Keratinocyte (primary cell): ENCODE results near the gene TFDP1. TPM values are rescaled to one million over a fixed set of nuclear protein-coding genes. Genes with fewer than 3 reads are reported as not detected.

Source experiments
- DNase-seq: peaks from one replicate; pipeline ENCODE4 v3.0.0-alpha.2; 2011; ENCODE audit warnings: low read depth, missing footprints, low spot score
- FAIRE-seq: peaks from 2 replicates; lab custom pipeline; 2011; peaks lifted over from hg19 to GRCh38; lab: Jason Lieb, UNC
- H2AFZ ChIP-seq: 2 replicates; pipeline ENCODE4 v1.6.0; 2012; ENCODE audit warnings: low read length, control low read depth, inconsistent platforms; ENCODE audit not compliant: control insufficient read depth
- H3K27ac ChIP-seq: 2 replicates; pipeline ENCODE4 v1.5.1; 2011; ENCODE audit warnings: low read length; ENCODE audit not compliant: control insufficient read depth, insufficient read depth
- H3K27me3 ChIP-seq: 3 replicates; pipeline ENCODE4 v1.6.0; 2011; ENCODE audit warnings: low read length; ENCODE audit not compliant: control insufficient read depth, insufficient read depth; ENCODE audit errors: extremely low read depth
- H3K36me3 ChIP-seq, 2 experiments: 2 replicates in 1 of 2; 3 replicates in 1 of 2; pipeline ENCODE4 v1.5.1; 2011; ENCODE audit warnings: low read length in 2 of 2, mild to moderate bottlenecking in 1 of 2; ENCODE audit not compliant: control insufficient read depth in 2 of 2, insufficient read depth in 2 of 2; ENCODE audit errors: extremely low read depth in 1 of 2
- H3K4me1 ChIP-seq: 3 replicates; pipeline ENCODE4 v1.5.1; 2011; ENCODE audit warnings: low read length; ENCODE audit not compliant: control insufficient read depth, insufficient read depth; ENCODE audit errors: extremely low read depth
- H3K4me2 ChIP-seq: 3 replicates; pipeline ENCODE4 v1.6.0; 2011; ENCODE audit warnings: low read depth, low read length; ENCODE audit not compliant: control insufficient read depth, insufficient read depth; ENCODE audit errors: extremely low read depth
- H3K4me3 ChIP-seq, 3 experiments: fragments of 200-600 bp in 1 of 3; sonication (generic) in 1 of 3; 2 replicates in 2 of 3; 3 replicates in 1 of 3; pipeline ENCODE4 v1.5.1; 2011 to 2016; ENCODE audit warnings: low read length in 3 of 3, mild to moderate bottlenecking in 3 of 3, control low read depth in 2 of 3, inconsistent platforms in 1 of 3, low read depth in 1 of 3, mixed read lengths in 1 of 3, mixed run types in 1 of 3, moderate library complexity in 1 of 3; ENCODE audit not compliant: control insufficient read depth in 2 of 3, insufficient read depth in 2 of 3; ENCODE audit errors: extremely low read depth in 1 of 3
- H3K79me2 ChIP-seq: 2 replicates; pipeline ENCODE4 v1.6.0; 2012; ENCODE audit warnings: low read length; ENCODE audit not compliant: control insufficient read depth, insufficient read depth
- H3K9ac ChIP-seq: 3 replicates; pipeline ENCODE4 v1.6.0; 2011; ENCODE audit warnings: low read length; ENCODE audit not compliant: control insufficient read depth, insufficient read depth; ENCODE audit errors: extremely low read depth
- H3K9me1 ChIP-seq: 3 replicates; pipeline ENCODE4 v1.6.0; 2011; ENCODE audit warnings: low read length; ENCODE audit not compliant: control insufficient read depth, insufficient read depth; ENCODE audit errors: extremely low read depth
- H3K9me3 ChIP-seq: 2 replicates; pipeline ENCODE4 v1.5.1; 2012; ENCODE audit warnings: low read depth, low read length; ENCODE audit not compliant: control insufficient read depth
- H4K20me1 ChIP-seq: 3 replicates; pipeline ENCODE4 v1.6.0; 2011; ENCODE audit warnings: low read length; ENCODE audit not compliant: control insufficient read depth, insufficient read depth; ENCODE audit errors: extremely low read depth
- CTCF ChIP-seq, 3 experiments: IDR thresholded peaks in 1 of 3; conservative IDR thresholded peaks in 1 of 3; optimal IDR thresholded peaks in 1 of 3; 2 replicates in 2 of 3; 3 replicates in 1 of 3; pipeline versions ENCODE3 to v1.5.1; 2011; ENCODE audit warnings: low read length in 3 of 3, mild to moderate bottlenecking in 3 of 3, moderate library complexity in 2 of 3, control low read depth in 1 of 3, inconsistent platforms in 1 of 3; ENCODE audit not compliant: insufficient read depth in 2 of 3; ENCODE audit errors: extremely low read depth in 1 of 3
- EZH2 ChIP-seq: IDR thresholded peaks from one replicate; pipeline ENCODE4 v1.6.1; 2012; ENCODE audit warnings: inconsistent platforms, mild to moderate bottlenecking, low read length, moderate library complexity
- dilution Hi-C: fragments of 300-500 bp; cut with MboI; formaldehyde crosslinking; loops from one replicate; pipeline ENCODE4 v1.7.0; 2020; ENCODE audit warnings: low sequenced_read_pairs; ENCODE audit not compliant: extremely low pct_ligation_motif_present
- polyA plus RNA-seq, 5 experiments: library from polyadenylated mRNA; depleted of rRNA in 3 of 5; stranded (reverse) in 3 of 5; stranded (forward) in 1 of 5; unstranded in 1 of 5; fragments of >200 nt; gene quantifications; 1 replicate in 1 of 5; 2 replicates in 3 of 5; 3 replicates in 1 of 5; pipeline versions ENCODE4 v1.2.1 to v1.2.3, GENCODE V29; 2011 to 2012; ENCODE audit warnings: missing spikeins in 2 of 5, low read depth in 1 of 5, low replicate concordance in 1 of 5

Gene TFDP1
- polyA plus RNA-seq, 1 donor (not counting 4 experiments of a cell fraction or from before 2014, with no cell fraction given), result 105 TPM

GRCh38 chr13:113601166-113602070 is 16.9 kb downstream of the TFDP1 start:
- no peak overlapping the region for H2AFZ ChIP-seq
- peaks cover 34 to 35% of the 10 kb centered on the region in 2 experiments for H3K36me3 ChIP-seq
- TF ChIP-seq CTCF (optimal IDR thresholded peaks at IDR 0.05 in 1 of 3, IDR thresholded peaks at IDR 0.05 in 1 of 3, conservative IDR thresholded peaks at IDR 0.05 in 1 of 3; ENCODE audit: extremely low read depth in 1 of 3, insufficient read depth in 2 of 3, low read length in 3 of 3) (no peak), EZH2 (no peak)
- peaks cover 31% of the 10 kb centered on the region for H4K20me1 ChIP-seq
- no peak overlapping the region for H3K9ac ChIP-seq
- no peaks in the 10 kb centered on the region for H3K9me1 ChIP-seq
- peaks cover 99% of the 10 kb centered on the region for H3K79me2 ChIP-seq
- FAIRE-seq (no peak), DNase-seq (no peak)
- H3K4me3 ChIP-seq, result no peak overlapping the region
- no peak overlapping the region for H3K4me2 ChIP-seq
- no peak overlapping the region for H3K27ac ChIP-seq
- no peaks in the 10 kb centered on the region for H3K27me3 ChIP-seq
- dilution Hi-C loops, result no loop called here
- H3K4me1 ChIP-seq, result no peaks in the 10 kb centered on the region
- H3K9me3 ChIP-seq, result no peaks in the 10 kb centered on the region

- Histone ChIP-seq H4K20me1 (peaks cover 25% of the 10 kb centered on the region), H3K79me2 (peaks cover 100% of the 10 kb centered on the region), H3K4me1 (no peaks in the 10 kb centered on the region), H3K27ac (no peak overlapping the region), H3K27me3 (no peaks in the 10 kb centered on the region), H3K4me2 (no peak overlapping the region), H3K9me1 (no peaks in the 10 kb centered on the region), H3K9me3 (no peaks in the 10 kb centered on the region), H2AFZ (no peak overlapping the region), H3K4me3 (no peak overlapping the region), H3K9ac (no peak overlapping the region), H3K36me3 (peaks cover 25 to 31% of the 10 kb centered on the region in 2 experiments)
- dilution Hi-C loops, result no loop called here
- TF ChIP-seq CTCF (optimal IDR thresholded peaks at IDR 0.05 in 1 of 3, IDR thresholded peaks at IDR 0.05 in 1 of 3, conservative IDR thresholded peaks at IDR 0.05 in 1 of 3; ENCODE audit: extremely low read depth in 1 of 3, insufficient read depth in 2 of 3, low read length in 3 of 3), result no peak
- TF ChIP-seq EZH2, result no peak
- DNase-seq, result no peak
- FAIRE-seq, result no peak
Observed at GRCh38 chr13:113602291-113602988, 17.9 kb downstream of the TFDP1 start.
